Testis (tissue), 3 donors: ENCODE measurements around the gene PPP6R2. TPM values are rescaled to one million over a fixed set of nuclear protein-coding genes. Genes with fewer than 3 reads are reported as not detected.

Experiments
- DNase-seq: peaks from one replicate; pipeline ENCODE4 v3.0.0-alpha.2; 2019
- H3K27ac ChIP-seq, 2 donors: fragments of 200-600 bp; sonication (generic); one replicate each; pipeline ENCODE4 v1.5.1; 2019
- H3K27me3 ChIP-seq: fragments of 200-600 bp; sonication (generic); one replicate; pipeline ENCODE4 v1.5.1; 2019
- H3K36me3 ChIP-seq: fragments of 200-600 bp; sonication (generic); one replicate; pipeline ENCODE4 v1.5.1; 2017; ENCODE audit warnings: low read depth; ENCODE audit errors: missing control alignments
- H3K4me1 ChIP-seq: fragments of 200-600 bp; sonication (generic); one replicate; pipeline ENCODE4 v1.5.1; 2019
- H3K4me3 ChIP-seq, 2 donors: fragments of 200-600 bp; sonication (generic); one replicate each; pipeline ENCODE4 v1.5.1; 2017 to 2019
- H3K9me3 ChIP-seq: fragments of 200-600 bp; sonication (generic); one replicate; pipeline ENCODE4 v1.5.1; 2017
- POLR2A ChIP-seq: fragments of 450-650 bp; IDR thresholded peaks from one replicate; pipeline ENCODE4 v1.6.1; 2017; ENCODE audit warnings: antibody characterized with exemption, mild to moderate bottlenecking, moderate library complexity
- WGBS, 2 donors: methylation state at CpG; one replicate each; pipeline ENCODE4 v1.1.5; 2018; 5-methylcytosine and 5-hydroxymethylcytosine counted together
- intact Hi-C: fragments of 100-400 bp; cut with DNase I; formaldehyde crosslinking; loops from one replicate; pipeline ENCODE4 v1.15.1; 2023; ENCODE audit warnings: low total_unique reads
- polyA plus RNA-seq: library from polyadenylated mRNA; stranded (reverse); fragments of 350-450 nt; fragmentation: Illumina TruSeq; extraction: RNeasy Lipid Tissue Mini Kit (QIAGEN cat#74804); gene quantifications from one replicate; pipeline ENCODE4 v1.2.3, GENCODE V29; 2014; ENCODE audit warnings: low read depth, low replicate concordance; ENCODE audit not compliant: insufficient read depth
- total RNA-seq, 2 donors: library from RNA; depleted of rRNA; stranded (reverse); fragments of >200 nt; gene quantifications; one replicate each; pipeline ENCODE4 v1.2.3, GENCODE V29; 2016
- TF ChIP-seq, protein P1 (sequence below), 3 experiments: fragments of 450-650 bp in 2 of 3; fragments of 200-600 bp in 1 of 3; sonication (generic) in 1 of 3; IDR thresholded peaks; one replicate each; pipeline ENCODE4 v1.5.1; 2016 to 2019; ENCODE audit warnings: antibody characterized with exemption in 3 of 3, mild to moderate bottlenecking in 2 of 3, moderate library complexity in 1 of 3

PPP6R2 gene
- total and polyA plus RNA-seq, 3 donors from 2014 or later: 123 to 142 (median 138) TPM

DNA sequence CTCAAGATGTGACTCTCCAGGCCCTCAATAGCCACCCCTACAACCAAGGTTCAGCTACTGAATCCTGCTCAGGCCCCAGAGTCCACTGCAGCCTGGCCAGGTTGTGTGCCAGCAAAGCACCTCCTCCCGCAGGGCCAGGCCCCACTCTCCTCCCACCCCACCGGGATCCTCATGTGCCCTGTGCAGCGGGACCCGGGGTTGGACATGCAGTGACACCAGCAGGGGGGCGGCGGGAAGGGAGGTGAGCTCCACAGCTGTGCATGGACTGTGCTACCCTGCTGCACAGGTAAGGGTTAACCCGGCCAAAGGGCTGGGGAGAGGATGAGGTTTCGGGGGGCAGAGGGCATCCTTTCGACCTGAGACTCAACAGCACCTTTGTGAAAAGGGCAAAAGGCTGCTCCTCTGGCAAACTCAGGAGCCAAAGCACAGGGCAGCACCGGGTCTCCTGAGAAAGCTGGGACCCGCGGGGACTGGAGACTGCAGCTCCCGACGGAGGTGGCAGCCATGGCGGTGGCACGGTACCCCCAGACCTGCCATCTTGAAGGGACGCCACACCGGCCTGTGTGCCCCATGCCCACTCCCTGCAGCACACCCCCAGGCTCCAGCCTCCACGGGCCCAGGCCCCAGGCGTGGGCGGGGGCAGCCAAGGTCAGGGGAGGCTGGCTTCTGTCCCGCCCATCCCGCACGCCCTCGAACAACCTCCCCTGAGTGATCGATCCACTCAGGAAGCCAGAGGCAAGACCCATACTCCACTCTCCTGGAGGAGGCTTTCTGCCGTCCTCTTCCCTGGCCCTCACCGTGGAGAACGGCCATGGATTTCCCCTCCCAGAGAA is 46.3 kb upstream of the PPP6R2 start:
- no peak for TF ChIP-seq POLR2A
- TF ChIP-seq, protein P1, sequence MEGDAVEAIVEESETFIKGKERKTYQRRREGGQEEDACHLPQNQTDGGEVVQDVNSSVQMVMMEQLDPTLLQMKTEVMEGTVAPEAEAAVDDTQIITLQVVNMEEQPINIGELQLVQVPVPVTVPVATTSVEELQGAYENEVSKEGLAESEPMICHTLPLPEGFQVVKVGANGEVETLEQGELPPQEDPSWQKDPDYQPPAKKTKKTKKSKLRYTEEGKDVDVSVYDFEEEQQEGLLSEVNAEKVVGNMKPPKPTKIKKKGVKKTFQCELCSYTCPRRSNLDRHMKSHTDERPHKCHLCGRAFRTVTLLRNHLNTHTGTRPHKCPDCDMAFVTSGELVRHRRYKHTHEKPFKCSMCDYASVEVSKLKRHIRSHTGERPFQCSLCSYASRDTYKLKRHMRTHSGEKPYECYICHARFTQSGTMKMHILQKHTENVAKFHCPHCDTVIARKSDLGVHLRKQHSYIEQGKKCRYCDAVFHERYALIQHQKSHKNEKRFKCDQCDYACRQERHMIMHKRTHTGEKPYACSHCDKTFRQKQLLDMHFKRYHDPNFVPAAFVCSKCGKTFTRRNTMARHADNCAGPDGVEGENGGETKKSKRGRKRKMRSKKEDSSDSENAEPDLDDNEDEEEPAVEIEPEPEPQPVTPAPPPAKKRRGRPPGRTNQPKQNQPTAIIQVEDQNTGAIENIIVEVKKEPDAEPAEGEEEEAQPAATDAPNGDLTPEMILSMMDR (IDR thresholded peaks at IDR 0.05): no peak
- 57 to 69% methylated on average over 18 to 29 of the region's 29 CpGs for WGBS, 2 donors
- Histone ChIP-seq H3K4me3 (no peak overlapping the region), H3K4me1 (peaks cover 78% of the 10 kb centered on the region), H3K9me3 (no peaks in the 10 kb centered on the region), H3K27me3 (no peaks in the 10 kb centered on the region), H3K36me3 (no peaks in the 10 kb centered on the region), H3K27ac (no peak overlapping the region)
- intact Hi-C loops: no loop called here
- DNase-seq: no peak

DNA sequence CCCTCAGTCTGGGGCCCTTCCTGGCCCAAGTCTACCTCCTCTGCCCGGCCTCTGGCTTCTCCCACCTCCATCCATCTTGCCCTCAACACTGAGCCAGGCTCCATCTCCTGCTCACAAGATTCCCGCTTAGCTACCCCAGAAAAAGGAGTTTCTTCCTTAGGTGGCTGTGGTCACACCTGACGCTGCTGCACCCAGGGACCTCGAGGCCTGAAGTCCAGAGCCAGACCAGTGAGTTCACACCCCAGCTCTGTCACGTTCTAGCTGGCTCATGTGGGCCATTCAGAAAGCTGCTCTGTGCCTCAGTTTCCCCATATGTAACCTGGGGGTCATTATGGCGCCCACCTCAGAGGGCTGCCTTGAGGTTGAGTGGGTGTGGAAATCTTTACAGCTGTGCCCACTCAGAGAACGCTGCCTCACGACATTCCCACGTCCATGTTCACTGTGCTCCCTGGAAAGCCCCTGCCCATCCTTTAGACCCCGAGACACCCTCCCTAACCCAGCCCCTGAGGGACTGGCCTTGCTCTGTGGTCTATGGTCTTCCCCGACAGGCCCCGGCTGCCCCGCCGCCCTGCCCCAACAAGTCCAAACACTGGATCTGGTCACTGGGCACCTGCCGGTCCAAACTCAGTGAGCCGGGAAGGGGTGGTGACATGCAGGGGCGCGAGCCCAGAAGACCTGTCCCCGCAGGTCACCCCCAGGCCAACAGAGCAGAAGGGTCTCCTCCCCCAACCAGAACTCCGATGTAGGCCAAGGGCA is 45.4 kb upstream of the PPP6R2 start:
- Histone ChIP-seq H3K9me3 (no peaks in the 10 kb centered on the region), H3K4me1 (peaks cover 81% of the 10 kb centered on the region), H3K4me3 (no peak overlapping the region), H3K27ac (no peak overlapping the region), H3K36me3 (no peaks in the 10 kb centered on the region), H3K27me3 (no peaks in the 10 kb centered on the region)
- no peak for DNase-seq
- TF ChIP-seq, protein P1 (IDR thresholded peaks at IDR 0.05): no peak
- no peak for TF ChIP-seq POLR2A
- WGBS, 2 donors: 84 to 87% methylated on average over 13 to 20 of the region's 20 CpGs
- intact Hi-C loops: no loop called here

DNA sequence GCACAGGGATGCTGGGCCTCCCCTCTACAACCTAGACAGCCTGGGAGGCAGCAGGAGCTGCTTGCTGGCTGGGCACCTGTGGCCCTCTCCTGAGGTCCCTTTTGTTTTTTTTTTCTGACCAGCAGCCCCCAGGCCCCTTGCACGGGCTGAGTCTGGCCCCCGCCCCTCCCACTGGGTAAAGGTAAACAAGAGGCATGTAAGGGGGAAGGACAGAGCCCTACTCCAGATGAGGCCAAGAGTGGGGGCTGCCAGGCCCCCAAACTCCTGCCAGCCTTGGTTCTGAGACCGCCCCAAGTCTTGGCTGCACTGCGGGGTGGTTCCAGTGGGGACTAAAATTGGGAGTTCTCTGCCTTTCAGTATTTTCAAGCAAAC is 44.9 kb upstream of the PPP6R2 start:
- no peaks in the 10 kb centered on the region for H3K36me3 ChIP-seq
- H3K4me1 ChIP-seq: peaks cover 80% of the 10 kb centered on the region
- no peak overlapping the region for H3K27ac ChIP-seq
- 96 to 97% methylated on average over 2 to 4 of the region's 4 CpGs for WGBS, 2 donors
- no peak overlapping the region for H3K4me3 ChIP-seq
- TF ChIP-seq, protein P1 (IDR thresholded peaks at IDR 0.05): no peak
- TF ChIP-seq POLR2A: no peak
- no peak for DNase-seq
- intact Hi-C loops: no loop called here
- no peaks in the 10 kb centered on the region for H3K9me3 ChIP-seq
- H3K27me3 ChIP-seq: no peaks in the 10 kb centered on the region

DNA sequence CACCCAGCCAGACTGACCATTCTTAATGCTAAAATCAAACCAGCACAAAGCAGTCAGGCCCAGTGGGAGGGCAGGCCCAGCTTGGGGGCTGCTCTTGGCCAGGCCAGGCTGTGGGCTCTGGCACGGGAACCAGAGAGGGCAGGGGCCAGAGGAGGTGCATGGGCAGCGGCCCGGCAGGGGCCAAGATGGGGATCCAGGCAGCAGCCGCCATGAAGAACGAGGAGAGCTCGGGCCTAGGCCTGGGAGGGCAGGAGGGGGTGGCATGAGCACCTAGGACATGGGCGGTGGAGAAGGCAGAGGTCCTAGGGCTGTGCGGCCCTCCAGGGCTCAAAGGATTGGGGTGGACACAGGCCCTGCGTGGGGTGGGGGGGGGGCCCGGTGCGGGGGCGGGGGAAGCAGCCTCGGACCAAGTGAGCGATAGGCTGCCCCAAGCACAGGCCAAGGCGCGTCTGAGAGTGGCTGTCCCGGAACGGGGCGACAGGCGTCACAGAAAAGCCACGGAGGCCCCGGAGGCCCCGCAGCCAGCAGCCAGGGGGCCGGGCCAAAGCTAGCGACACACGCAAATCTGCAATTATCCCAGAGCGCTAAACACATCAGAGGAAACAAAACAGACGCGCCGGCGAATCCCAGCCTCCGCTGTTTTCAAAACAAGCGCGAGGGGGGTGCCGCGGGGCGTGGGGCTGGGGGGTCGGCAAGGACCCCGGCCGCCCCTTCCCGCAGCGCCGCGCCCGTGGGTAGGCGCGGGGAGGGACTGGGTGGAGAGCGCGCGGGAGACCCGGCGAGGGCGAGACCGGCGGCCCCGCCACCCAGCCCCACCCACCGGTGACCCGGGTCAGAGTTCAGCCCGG is 44.0 kb upstream of the PPP6R2 start:
- TF ChIP-seq, protein P1 (IDR thresholded peaks at IDR 0.05): no peak
- no peak for TF ChIP-seq POLR2A
- Histone ChIP-seq H3K27ac (no peak overlapping the region), H3K4me3 (peak overlapping the region; percentile 18 to 29), H3K4me1 (peaks cover 80% of the 10 kb centered on the region), H3K9me3 (no peaks in the 10 kb centered on the region), H3K27me3 (no peaks in the 10 kb centered on the region), H3K36me3 (no peaks in the 10 kb centered on the region)
- WGBS, 2 donors: 57 to 60% methylated on average over 22 to 57 of the region's 59 CpGs
- intact Hi-C loops: no loop called here
- no peak for DNase-seq
